ENCODE results near the gene LIN28B. TPM values are rescaled to one million over a fixed set of nuclear protein-coding genes. Genes with fewer than 3 reads are reported as not detected.

Gene LIN28B, protein sequence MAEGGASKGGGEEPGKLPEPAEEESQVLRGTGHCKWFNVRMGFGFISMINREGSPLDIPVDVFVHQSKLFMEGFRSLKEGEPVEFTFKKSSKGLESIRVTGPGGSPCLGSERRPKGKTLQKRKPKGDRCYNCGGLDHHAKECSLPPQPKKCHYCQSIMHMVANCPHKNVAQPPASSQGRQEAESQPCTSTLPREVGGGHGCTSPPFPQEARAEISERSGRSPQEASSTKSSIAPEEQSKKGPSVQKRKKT
- not detected in 2 replicates for total RNA-seq

DNA sequence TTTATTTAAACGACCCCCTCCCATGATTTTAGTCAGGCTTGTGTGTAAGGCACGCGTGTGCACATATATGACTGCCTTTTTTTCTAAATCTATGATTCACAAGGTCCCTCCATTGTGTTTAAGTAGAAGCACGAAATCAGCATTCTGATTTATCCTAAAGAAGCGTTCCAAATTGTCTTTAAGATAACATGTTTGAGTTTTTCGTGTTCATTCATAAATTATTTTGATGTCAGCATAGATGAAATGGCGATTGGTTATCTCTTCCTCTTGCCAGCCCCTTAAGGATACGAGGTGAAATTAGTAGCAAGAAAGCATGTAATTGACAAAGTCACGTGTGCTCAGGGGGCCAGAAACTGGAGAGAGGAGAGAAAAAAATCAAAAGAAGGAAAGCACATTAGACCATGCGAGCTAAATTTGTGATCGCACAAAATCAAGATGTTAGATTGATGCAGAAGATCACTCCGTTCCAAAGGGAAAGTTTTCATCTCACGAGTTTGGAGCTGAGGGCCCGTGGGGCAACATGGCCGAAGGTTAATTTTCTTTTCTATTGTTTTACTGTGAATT lies at the start of gene LIN28B:
TSS of gene LIN28B (plus strand) at position 377 of the 564 bp plus-strand sequence. CDS start at position 521, 144 bp downstream.
- Mint-ChIP-seq H3K9me3 (peaks cover 3% of the 10 kb centered on the region), H3K27me3 (peaks cover 46% of the 10 kb centered on the region), H3K4me1 (peaks cover 7% of the 10 kb centered on the region), H3K4me3 (no peak within 1 kb of the TSS), H3K36me3 (ENCODE audit: low read depth) (no peaks in the 10 kb centered on the region), H3K27ac (no peak within 1 kb of the TSS)
- ATAC-seq (ENCODE audit: low read depth) = no peak
- ChIA-PET POLR2A (no interaction called here), CTCF (no interaction called here)
- DNase-seq = no peak
- TF ChIP-seq, protein P1, sequence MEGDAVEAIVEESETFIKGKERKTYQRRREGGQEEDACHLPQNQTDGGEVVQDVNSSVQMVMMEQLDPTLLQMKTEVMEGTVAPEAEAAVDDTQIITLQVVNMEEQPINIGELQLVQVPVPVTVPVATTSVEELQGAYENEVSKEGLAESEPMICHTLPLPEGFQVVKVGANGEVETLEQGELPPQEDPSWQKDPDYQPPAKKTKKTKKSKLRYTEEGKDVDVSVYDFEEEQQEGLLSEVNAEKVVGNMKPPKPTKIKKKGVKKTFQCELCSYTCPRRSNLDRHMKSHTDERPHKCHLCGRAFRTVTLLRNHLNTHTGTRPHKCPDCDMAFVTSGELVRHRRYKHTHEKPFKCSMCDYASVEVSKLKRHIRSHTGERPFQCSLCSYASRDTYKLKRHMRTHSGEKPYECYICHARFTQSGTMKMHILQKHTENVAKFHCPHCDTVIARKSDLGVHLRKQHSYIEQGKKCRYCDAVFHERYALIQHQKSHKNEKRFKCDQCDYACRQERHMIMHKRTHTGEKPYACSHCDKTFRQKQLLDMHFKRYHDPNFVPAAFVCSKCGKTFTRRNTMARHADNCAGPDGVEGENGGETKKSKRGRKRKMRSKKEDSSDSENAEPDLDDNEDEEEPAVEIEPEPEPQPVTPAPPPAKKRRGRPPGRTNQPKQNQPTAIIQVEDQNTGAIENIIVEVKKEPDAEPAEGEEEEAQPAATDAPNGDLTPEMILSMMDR (IDR thresholded peaks at IDR 0.05) = no peak
- intact Hi-C loops (cut with micrococcal nuclease) = loop anchor here (10.0 kb wide), 1 partner anchor 1038 kb away; no protein-coding TSS in a partner anchor

DNA sequence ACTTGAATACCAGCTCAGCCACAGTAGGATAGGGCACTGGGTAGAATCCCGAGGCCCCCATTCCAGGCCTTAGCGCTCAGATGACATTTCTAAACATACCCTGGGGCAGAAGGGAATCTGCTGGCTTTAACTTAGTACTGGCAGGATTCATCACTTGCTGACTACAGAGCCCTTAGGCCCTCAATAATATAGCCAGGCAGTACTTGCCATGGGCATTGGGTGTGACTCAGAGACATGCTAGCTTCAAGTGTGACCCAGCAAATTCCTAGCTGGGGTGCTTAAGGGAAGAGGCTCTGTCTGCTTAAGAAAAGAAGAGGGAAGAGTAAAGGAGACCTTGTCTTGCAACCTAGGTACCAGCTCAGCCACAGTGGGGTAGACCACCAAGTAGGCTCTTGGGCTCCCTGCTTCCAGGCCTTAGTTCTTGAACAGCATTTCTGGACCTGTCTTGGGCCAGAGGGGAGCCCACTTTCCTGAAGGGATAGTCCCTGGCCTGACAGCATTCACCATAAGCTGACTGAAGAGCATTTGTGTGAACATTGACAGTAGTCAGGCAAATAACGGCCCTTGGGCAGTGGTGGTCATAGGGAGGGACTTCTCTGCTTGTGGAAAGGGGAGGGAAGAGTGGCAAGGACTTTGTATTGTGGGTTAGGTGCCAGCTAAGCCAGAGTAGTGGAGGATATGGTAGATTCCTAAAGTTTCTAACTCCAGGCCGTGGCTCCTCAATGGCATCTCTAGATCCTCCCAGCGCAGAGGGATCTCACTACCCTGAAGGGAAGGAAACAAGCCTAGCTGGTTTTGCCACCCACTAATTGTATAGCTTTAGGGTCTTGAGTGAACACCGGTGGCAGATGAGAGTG lies 48.6 kb upstream of the LIN28B start:
- DNase-seq (no peak), ATAC-seq (ENCODE audit: low read depth) (no peak)
- no peak overlapping the region for H3K4me3 Mint-ChIP-seq
- H3K36me3 Mint-ChIP-seq (ENCODE audit: low read depth) = no peaks in the 10 kb centered on the region
- TF ChIP-seq, protein P1 (IDR thresholded peaks at IDR 0.05) = no peak
- ChIA-PET POLR2A (no interaction called here), CTCF (no interaction called here)
- H3K27ac Mint-ChIP-seq = no peak overlapping the region
- intact Hi-C loops (cut with micrococcal nuclease) = no loop called here
- H3K4me1 Mint-ChIP-seq = no peaks in the 10 kb centered on the region
- peaks cover 18% of the 10 kb centered on the region for H3K27me3 Mint-ChIP-seq
- peaks cover 2% of the 10 kb centered on the region for H3K9me3 Mint-ChIP-seq

DNA sequence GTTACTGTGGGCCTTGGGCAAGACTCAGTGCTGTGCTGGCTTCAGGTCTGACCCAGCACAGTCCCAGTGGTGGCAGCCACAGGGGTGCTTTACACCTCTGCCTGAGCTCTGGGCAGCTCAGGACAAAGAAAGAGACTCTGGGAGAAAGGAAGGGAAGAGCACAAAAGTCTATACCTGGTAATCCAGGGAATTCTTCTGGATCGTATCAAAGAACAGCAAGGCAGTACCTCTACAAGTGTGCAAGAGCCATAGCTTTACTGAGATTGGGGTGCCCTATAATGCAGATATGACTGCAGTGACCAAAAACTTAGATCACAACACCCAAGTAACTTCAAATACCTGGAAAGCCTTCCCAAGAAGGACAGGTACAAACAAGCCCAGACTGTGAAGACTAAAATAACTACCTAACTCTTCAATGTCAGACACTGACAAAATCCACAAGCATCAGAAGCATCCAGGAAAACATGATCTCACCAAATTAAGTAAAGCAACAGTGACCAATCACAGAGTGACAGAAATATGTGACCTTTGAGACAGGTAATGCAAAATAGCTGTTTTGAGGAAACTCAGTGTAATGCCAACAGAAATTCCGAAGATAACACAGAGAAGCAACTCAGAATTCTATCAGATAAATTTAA lies 47.9 kb upstream of the LIN28B start:
- Mint-ChIP-seq H3K4me1 (no peaks in the 10 kb centered on the region), H3K36me3 (ENCODE audit: low read depth) (no peaks in the 10 kb centered on the region), H3K9me3 (peaks cover 2% of the 10 kb centered on the region), H3K27ac (no peak overlapping the region), H3K4me3 (no peak overlapping the region), H3K27me3 (peaks cover 18% of the 10 kb centered on the region)
- ATAC-seq (ENCODE audit: low read depth) (no peak), DNase-seq (no peak)
- TF ChIP-seq, protein P1 (IDR thresholded peaks at IDR 0.05) = no peak
- intact Hi-C loops (cut with micrococcal nuclease) = no loop called here
- ChIA-PET CTCF (no interaction called here), POLR2A (no interaction called here)

DNA sequence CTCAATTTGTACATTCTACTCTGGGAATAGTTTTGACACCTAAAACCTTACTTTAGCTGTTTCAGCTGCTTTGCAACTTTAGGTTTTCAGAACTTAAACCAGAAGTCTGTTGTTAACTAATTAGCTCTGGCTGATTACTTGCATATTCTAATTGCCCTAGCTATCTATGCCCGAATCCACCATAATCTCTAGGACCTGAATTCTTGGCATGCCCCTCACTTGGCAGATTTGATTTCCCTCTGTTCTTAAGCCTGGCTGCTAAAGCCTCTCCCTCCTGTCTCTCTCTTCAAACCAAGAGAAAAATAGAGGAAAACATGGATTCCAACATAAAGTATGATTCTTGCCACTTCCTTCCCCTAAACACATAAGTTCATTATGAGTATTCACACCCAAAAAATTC lies 35.0 kb upstream of the LIN28B start:
- POLR2A ChIA-PET = no interaction called here
- intact Hi-C loops (cut with micrococcal nuclease) = no loop called here

More for the DNA sequence above, 35.0 kb upstream of the LIN28B start:
- TF ChIP-seq, protein P1 (IDR thresholded peaks at IDR 0.05) = no peak
- Mint-ChIP-seq H3K4me1 (no peaks in the 10 kb centered on the region), H3K36me3 (ENCODE audit: low read depth) (no peaks in the 10 kb centered on the region), H3K4me3 (no peak overlapping the region), H3K27ac (no peak overlapping the region), H3K27me3 (peaks cover 3% of the 10 kb centered on the region), H3K9me3 (peaks cover 2% of the 10 kb centered on the region)
- CTCF ChIA-PET = no interaction called here
- DNase-seq (no peak), ATAC-seq (ENCODE audit: low read depth) (no peak)
